K562 (cell line): ENCODE measurements around the gene DNMBP. TPM values are rescaled to one million over a fixed set of nuclear protein-coding genes. Genes with fewer than 3 reads are reported as not detected.
A peak's percentile ranks its signal among the peaks of the same experiment; 100 is the strongest.

Experiments
- ATAC-seq: fragments of 200-7000 bp; cut with Tn5 transposase; 3 replicates; pipeline ENCODE4 v1.9.1; 2020; ENCODE audit warnings: moderate library complexity
- BruUV-seq: library from RNA; stranded (reverse); fragments of 400-500 nt; replicated peaks from 2 replicates; lab custom pipeline; 2021; lab: Mats Ljungman, UMichigan
- CTCF ChIA-PET: fragments of 300-600 bp; formaldehyde crosslinking; extraction: SDS; loops from one replicate; lab custom pipeline; 2021; ENCODE audit warnings: low intra/inter-chr PET ratio; lab: Yijun Ruan, JAX
- POLR2A ChIA-PET: fragments of 300-600, 350-650 bp; sonication (Branson Sonifier 250); formaldehyde crosslinking; extraction: SDS; loops from one replicate; lab custom pipeline; 2021; ENCODE audit warnings: antibody characterized with exemption, inconsistent platforms; lab: Yijun Ruan, JAX
- DNase-seq, 4 experiments: peaks; one replicate each; pipeline versions ENCODE4 v3.0.0 to v3.0.0-alpha.2; 2011 to 2018; ENCODE audit warnings: low spot score in 3 of 4, mixed read lengths in 3 of 4; ENCODE audit errors: extremely low read depth in 1 of 4
- FAIRE-seq: peaks from 2 replicates; lab custom pipeline; 2011; peaks lifted over from hg19 to GRCh38; lab: Jason Lieb, UNC
- H2AFZ ChIP-seq: 2 replicates; pipeline ENCODE4 v1.6.0; 2011; ENCODE audit warnings: low read depth, low read length, control low read depth, inconsistent platforms
- H3K27ac ChIP-seq: fragments of 200-600 bp; 3 replicates; pipeline ENCODE4 v1.8.0; 2011; ENCODE audit warnings: low read depth, mild to moderate bottlenecking, control low read depth, inconsistent platforms, low read length, moderate library complexity, mixed read lengths; ENCODE audit errors: extremely low read depth
- H3K27me3 ChIP-seq, 2 experiments: fragments of 300-600 bp in 1 of 2; 2 replicates in 1 of 2; 3 replicates in 1 of 2; pipeline versions ENCODE4 v1.6.0 to v1.8.0; 2011; ENCODE audit warnings: inconsistent platforms in 2 of 2, low read length in 2 of 2, mild to moderate bottlenecking in 1 of 2, mixed read lengths in 1 of 2, moderate library complexity in 1 of 2; ENCODE audit not compliant: control insufficient read depth in 2 of 2, insufficient read depth in 2 of 2
- H3K36me3 ChIP-seq: fragments of 300-600 bp; 3 replicates; pipeline ENCODE4 v1.8.0; 2011; ENCODE audit warnings: mild to moderate bottlenecking, low read length, inconsistent platforms; ENCODE audit not compliant: control insufficient read depth, insufficient read depth
- H3K4me1 ChIP-seq, 2 experiments: fragments of 200-600 bp in 1 of 2; replicated peaks in 1 of 2; 2 replicates in 1 of 2; 3 replicates in 1 of 2; pipeline versions ENCODE4 v1.5.1 to v1.8.0; 2011; ENCODE audit warnings: inconsistent platforms in 2 of 2, low read length in 2 of 2, mild to moderate bottlenecking in 1 of 2, mixed read lengths in 1 of 2, moderate library complexity in 1 of 2; ENCODE audit not compliant: control insufficient read depth in 2 of 2, insufficient read depth in 2 of 2
- H3K4me2 ChIP-seq: 2 replicates; pipeline ENCODE4 v1.6.1; 2011; ENCODE audit warnings: low read length, control low read depth, inconsistent platforms, mixed read lengths; ENCODE audit not compliant: insufficient read depth
- H3K4me3 ChIP-seq: fragments of 200-600 bp; sonication (generic), shearing (Covaris generic); 2 replicates; pipeline ENCODE4 v1.5.1; 2016; ENCODE audit warnings: control low read depth, inconsistent platforms
- H3K79me2 ChIP-seq: fragments of 200-600 bp; 3 replicates; pipeline ENCODE4 v1.8.0; 2011; ENCODE audit warnings: low read length, inconsistent platforms; ENCODE audit not compliant: control insufficient read depth, insufficient read depth
- H3K9ac ChIP-seq, 2 experiments: 2 replicates each; pipeline versions ENCODE4 v1.6.0 to v1.6.1; 2011; ENCODE audit warnings: low read depth in 2 of 2, low read length in 2 of 2, control low read depth in 1 of 2, inconsistent platforms in 1 of 2, mild to moderate bottlenecking in 1 of 2, mixed read lengths in 1 of 2; ENCODE audit not compliant: insufficient read depth in 1 of 2
- H3K9me1 ChIP-seq: one replicate; pipeline ENCODE4 v1.6.0; 2011; ENCODE audit warnings: inconsistent platforms, mild to moderate bottlenecking, low read length, moderate library complexity; ENCODE audit not compliant: control insufficient read depth, insufficient read depth
- H3K9me3 ChIP-seq: replicated peaks from 2 replicates; pipeline ENCODE4 v1.5.1; 2011; ENCODE audit warnings: low read depth, low read length, inconsistent platforms; ENCODE audit not compliant: control insufficient read depth, insufficient read depth
- H4K20me1 ChIP-seq: replicated peaks from 2 replicates; pipeline ENCODE4 v1.6.1; 2011; ENCODE audit warnings: low read length, inconsistent platforms, mixed read lengths; ENCODE audit not compliant: control insufficient read depth, insufficient read depth
- EP300 ChIP-seq: IDR thresholded peaks from 2 replicates; pipeline ENCODE4 v1.6.1; 2012; ENCODE audit warnings: low read length, improper control_type of control experiment
- ETV1 ChIP-seq: fragments of 450-650 bp; conservative IDR thresholded peaks from 2 replicates; pipeline ENCODE4 v1.6.1; 2016; ENCODE audit warnings: missing genetic modification characterization, control low read depth, low read depth, missing compliant biosample characterization
- PTBP1 ChIP-seq: fragments of 200-400 bp; formaldehyde crosslinking; IDR thresholded peaks from 2 replicates; pipeline ENCODE4 v1.6.1; 2017; ENCODE audit warnings: low read depth, low read length
- RBM25 ChIP-seq: fragments of 200-400 bp; formaldehyde crosslinking; IDR thresholded peaks from 2 replicates; pipeline ENCODE4 v1.6.1; 2018; ENCODE audit warnings: low read length, low read depth, moderate library complexity; ENCODE audit not compliant: severe bottlenecking
- ZKSCAN8 ChIP-seq: fragments of 200-800 bp; sonication (Bioruptor generic); IDR thresholded peaks from 2 replicates; pipeline ENCODE4 v1.6.1; 2016; ENCODE audit warnings: missing genetic modification characterization, missing compliant biosample characterization
- ZNF146 ChIP-seq: IDR thresholded peaks from one replicate; pipeline ENCODE4 v1.6.1; 2018; ENCODE audit warnings: missing compliant biosample characterization; ENCODE audit not compliant: unreplicated experiment
- WGBS: fragments of 100-300 bp; shearing (Covaris generic); methylation state at CpG from one replicate; pipeline ENCODE4 v1.1.6; 2016; ENCODE audit warnings: low coverage, mixed read lengths; ENCODE audit not compliant: insufficient coverage; ENCODE audit errors: missing lambda C conversion rate; 5-methylcytosine and 5-hydroxymethylcytosine counted together
- in situ Hi-C: fragments of 300-500 bp; cut with MboI; formaldehyde crosslinking; loops from 4 replicates; pipeline ENCODE4 v1.15.0; 2018; ENCODE audit warnings: inconsistent platforms, mixed read lengths
- intact Hi-C: fragments of 100-400 bp; cut with micrococcal nuclease; formaldehyde crosslinking; loops from 2 replicates; pipeline ENCODE4 v1.14.2; 2022
- polyA plus RNA-seq, 8 experiments: library from polyadenylated mRNA; depleted of rRNA in 4 of 8; stranded (reverse) in 5 of 8; unstranded in 3 of 8; fragments of >200 nt; fragmentation: Nextera tagmentation in 2 of 8; fragmentation: Illumina TruSeq in 1 of 8; extraction: Ambion mirVana in 2 of 8; extraction: Trizol in 1 of 8; gene quantifications; 2 replicates each; pipeline versions ENCODE4 v1.2.1 to v1.2.3, GENCODE V29; 2011 to 2014; ENCODE audit warnings: inconsistent platforms in 1 of 8, missing spikeins in 1 of 8
- total RNA-seq, 7 experiments: library from RNA; depleted of rRNA in 6 of 7; stranded (reverse); fragments of >200 nt in 6 of 7; fragmentation: Illumina TruSeq in 2 of 7; extraction: Trizol in 2 of 7; gene quantifications; 2 replicates each; pipeline versions ENCODE4 v1.2.1 to v1.2.3, GENCODE V29; 2011 to 2021; ENCODE audit warnings: low replicate concordance in 1 of 7
- TF ChIP-seq, protein P1 (sequence below): sonication (generic); formaldehyde crosslinking; IDR thresholded peaks from 2 replicates; pipeline ENCODE4 v1.8.1; 2023; ENCODE audit warnings: mild to moderate bottlenecking, missing genetic modification reagents

The DNMBP gene
- total and polyA plus RNA-seq, 9 of the 15 experiments (the other 6 are each of a cell fraction or from before 2014, with no cell fraction given) = 0.83 to 3.7 (median 2.2) TPM

- FAIRE-seq (no peak), DNase-seq (no peak), ATAC-seq (no peak)
- ChIA-PET POLR2A (no interaction called here), CTCF (no interaction called here)
- Histone ChIP-seq H3K79me2 (no peaks in the 10 kb centered on the region), H4K20me1 (no peaks in the 10 kb centered on the region), H3K27ac (no peak overlapping the region), H3K4me1 (no peaks in the 10 kb centered on the region), H3K9me3 (no peaks in the 10 kb centered on the region), H3K9me1 (no peaks in the 10 kb centered on the region), H3K9ac (no peak overlapping the region), H3K4me3 (no peak overlapping the region), H3K4me2 (no peak overlapping the region), H3K27me3 (peaks cover 0 to 21% of the 10 kb centered on the region in 2 experiments; a peak in 2 of 5 replicates), H3K36me3 (no peaks in the 10 kb centered on the region), H2AFZ (no peak overlapping the region)
- no peak for TF ChIP-seq RBM25
- TF ChIP-seq, protein P1, sequence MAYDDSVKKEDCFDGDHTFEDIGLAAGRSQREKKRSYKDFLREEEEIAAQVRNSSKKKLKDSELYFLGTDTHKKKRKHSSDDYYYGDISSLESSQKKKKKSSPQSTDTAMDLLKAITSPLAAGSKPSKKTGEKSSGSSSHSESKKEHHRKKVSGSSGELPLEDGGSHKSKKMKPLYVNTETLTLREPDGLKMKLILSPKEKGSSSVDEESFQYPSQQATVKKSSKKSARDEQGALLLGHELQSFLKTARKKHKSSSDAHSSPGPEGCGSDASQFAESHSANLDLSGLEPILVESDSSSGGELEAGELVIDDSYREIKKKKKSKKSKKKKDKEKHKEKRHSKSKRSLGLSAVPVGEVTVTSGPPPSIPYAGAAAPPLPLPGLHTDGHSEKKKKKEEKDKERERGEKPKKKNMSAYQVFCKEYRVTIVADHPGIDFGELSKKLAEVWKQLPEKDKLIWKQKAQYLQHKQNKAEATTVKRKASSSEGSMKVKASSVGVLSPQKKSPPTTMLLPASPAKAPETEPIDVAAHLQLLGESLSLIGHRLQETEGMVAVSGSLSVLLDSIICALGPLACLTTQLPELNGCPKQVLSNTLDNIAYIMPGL (CRISPR knock-in tag) = no peak
- 0 out of 2 replicates have a peak, but pooled peaks have one; percentile 42 for TF ChIP-seq ETV1 (tag)
- no peak for TF ChIP-seq ZKSCAN8 (CRISPR knock-in tag)
- no peak for TF ChIP-seq EP300
- TF ChIP-seq PTBP1 = no peak
- no peak for TF ChIP-seq ZNF146
- no TSS peak for BruUV-seq
- in situ Hi-C loops = no loop called here
- intact Hi-C loops = no loop called here
- 0% methylated on average over 2 of the region's 2 CpGs for WGBS
These were observed 177.3 kb downstream of the DNMBP start for GRCh38 chr10:99832439-99832838.
